ENCODE measurements around the gene MAPRE3.

MAPRE3 gene

GRCh38 chr2:27033253-27033852, 62.9 kb downstream of the MAPRE3 start:
- TF ChIP-seq CTCF (IDR thresholded peaks at IDR 0.05; ENCODE audit: low read depth, low read length, missing control alignments), result no peak
- Histone ChIP-seq H3K4me3 (ENCODE audit: low read depth, low read length) (peak overlapping the region; percentile 100), H3K36me3 (replicated peaks) (peaks cover 35% of the 10 kb centered on the region), H3K27ac (peak overlapping the region; percentile 81), H3K27me3 (replicated peaks) (no peaks in the 10 kb centered on the region)
- in situ Hi-C loops (cut with HindIII; ENCODE audit: low pct_ligation_motif_present, low sequenced_read_pairs), result no loop called here
- no peak for DNase-seq

GRCh38 chr2:27038012-27038411, 67.6 kb downstream of the MAPRE3 start:
- in situ Hi-C loops (cut with HindIII; ENCODE audit: low pct_ligation_motif_present, low sequenced_read_pairs), result no loop called here
- no peak for TF ChIP-seq CTCF (IDR thresholded peaks at IDR 0.05; ENCODE audit: low read depth, low read length, missing control alignments)
- Histone ChIP-seq H3K27ac (no peak overlapping the region), H3K27me3 (replicated peaks) (no peaks in the 10 kb centered on the region), H3K4me3 (ENCODE audit: low read depth, low read length) (no peak overlapping the region), H3K36me3 (replicated peaks) (peaks cover 82% of the 10 kb centered on the region)
- no peak for DNase-seq

GRCh38 chr2:27038631-27039339, 68.3 kb downstream of the MAPRE3 start:
- Histone ChIP-seq H3K36me3 (replicated peaks) (peaks cover 85% of the 10 kb centered on the region), H3K27ac (no peak overlapping the region), H3K27me3 (replicated peaks) (no peaks in the 10 kb centered on the region), H3K4me3 (ENCODE audit: low read depth, low read length) (no peak overlapping the region)
- TF ChIP-seq CTCF (IDR thresholded peaks at IDR 0.05; ENCODE audit: low read depth, low read length, missing control alignments), result no peak
- in situ Hi-C loops (cut with HindIII; ENCODE audit: low pct_ligation_motif_present, low sequenced_read_pairs), result no loop called here
- DNase-seq, result no peak

GRCh38 chr2:27039426-27039825, 69.0 kb downstream of the MAPRE3 start:
- peaks cover 86% of the 10 kb centered on the region for H3K36me3 ChIP-seq (replicated peaks)
- in situ Hi-C loops (cut with HindIII; ENCODE audit: low pct_ligation_motif_present, low sequenced_read_pairs), result no loop called here

GRCh38 chr2:27039871-27040270, 69.4 kb downstream of the MAPRE3 start:
- no peak for DNase-seq
- no peak overlapping the region for H3K4me3 ChIP-seq (ENCODE audit: low read depth, low read length)
- in situ Hi-C loops (cut with HindIII; ENCODE audit: low pct_ligation_motif_present, low sequenced_read_pairs), result no loop called here
- peaks cover 86% of the 10 kb centered on the region for H3K36me3 ChIP-seq (replicated peaks)
- TF ChIP-seq CTCF (IDR thresholded peaks at IDR 0.05; ENCODE audit: low read depth, low read length, missing control alignments), result no peak
- H3K27me3 ChIP-seq (replicated peaks), result no peaks in the 10 kb centered on the region
- H3K27ac ChIP-seq, result no peak overlapping the region

More at GRCh38 chr2:27039426-27039825, 69.0 kb downstream of the MAPRE3 start:
- no peak overlapping the region for H3K27ac ChIP-seq
- H3K27me3 ChIP-seq (replicated peaks), result no peaks in the 10 kb centered on the region
- no peak overlapping the region for H3K4me3 ChIP-seq (ENCODE audit: low read depth, low read length)
- no peak for DNase-seq
- no peak for TF ChIP-seq CTCF (IDR thresholded peaks at IDR 0.05; ENCODE audit: low read depth, low read length, missing control alignments)

Data from brain microvascular endothelial cell (primary cell).